PC-9 (cell line): ENCODE measurements around the gene DUS1L.

Experiments
- CTCF ChIP-seq: fragments of 200-600 bp; sonication (generic); conservative IDR thresholded peaks from 2 replicates; pipeline ENCODE4 v1.6.1; 2017; ENCODE audit warnings: mixed run types, antibody characterized with exemption, mild to moderate bottlenecking, moderate library complexity
- EZH2 ChIP-seq: fragments of 200-600 bp; sonication (generic); IDR thresholded peaks from 2 replicates; pipeline ENCODE4 v1.8.0; 2017; ENCODE audit warnings: antibody characterized with exemption, low read depth

GRCh38 chr17:82035488-82035887 is 30.1 kb downstream of the DUS1L start:
- TF ChIP-seq CTCF = no peak
- TF ChIP-seq EZH2 = no peak
